GM12878 (cell line): ENCODE measurements around the gene MYO15B. TPM values are rescaled to one million over a fixed set of nuclear protein-coding genes. Genes with fewer than 3 reads are reported as not detected.

ENCODE experiments used
- ATAC-seq: fragments of 200-7000 bp; cut with Tn5 transposase; 3 replicates; pipeline ENCODE4 v1.9.1; 2020; ENCODE audit warnings: mild to moderate bottlenecking, moderate library complexity
- BruUV-seq: library from RNA; stranded (reverse); fragments of 400-500 nt; replicated peaks from 2 replicates; lab custom pipeline; 2021; lab: Mats Ljungman, UMichigan
- CTCF ChIA-PET: fragments of 300-600 bp; sonication (Branson Sonifier 250); formaldehyde crosslinking; extraction: SDS; loops from one replicate; lab custom pipeline; 2021; ENCODE audit warnings: inconsistent platforms; lab: Yijun Ruan, JAX
- POLR2A ChIA-PET: fragments of 350-600 bp; formaldehyde crosslinking; extraction: SDS; loops from one replicate; lab custom pipeline; 2021; ENCODE audit warnings: inconsistent platforms; lab: Charles Lee
- RAD21 ChIA-PET: fragments of 300-600 bp; sonication (Branson Sonifier 250); formaldehyde crosslinking; loops from one replicate; lab custom pipeline; 2023; ENCODE audit warnings: antibody characterized with exemption; ENCODE audit not compliant: unreplicated experiment; lab: Charles Lee
- SMC1A ChIA-PET: fragments of 300-600 bp; sonication (Branson Sonifier 250); formaldehyde crosslinking; loops from one replicate; lab custom pipeline; 2023; ENCODE audit not compliant: unreplicated experiment, uncharacterized antibody; lab: Charles Lee
- DNase-seq: peaks from one replicate; pipeline ENCODE4 v3.0.0-alpha.2; 2011; ENCODE audit warnings: low read depth, low spot score
- FAIRE-seq: peaks from 3 replicates; lab custom pipeline; 2011; peaks lifted over from hg19 to GRCh38; lab: Jason Lieb, UNC
- H2AFZ ChIP-seq: 2 replicates; pipeline ENCODE4 v1.6.0; 2011; ENCODE audit warnings: low read depth, low read length, control low read depth; ENCODE audit not compliant: control insufficient read depth
- H3K27ac ChIP-seq: 2 replicates; pipeline ENCODE4 v1.5.1; 2011; ENCODE audit warnings: control low read depth; ENCODE audit not compliant: control insufficient read depth, insufficient read depth
- H3K27me3 ChIP-seq, 2 experiments: replicated peaks in 1 of 2; 2 replicates each; pipeline versions ENCODE4 v1.6.0 to v1.6.1; 2011; ENCODE audit warnings: low read length in 1 of 2; ENCODE audit not compliant: control insufficient read depth in 2 of 2, insufficient read depth in 2 of 2
- H3K36me3 ChIP-seq, 2 experiments: 2 replicates each; pipeline ENCODE4 v1.5.1; 2011; ENCODE audit warnings: low read length in 1 of 2; ENCODE audit not compliant: control insufficient read depth in 2 of 2, insufficient read depth in 2 of 2
- H3K4me1 ChIP-seq: 2 replicates; pipeline ENCODE4 v1.6.1; 2011; ENCODE audit warnings: mild to moderate bottlenecking, low read length, moderate library complexity, mixed read lengths; ENCODE audit not compliant: control insufficient read depth, insufficient read depth
- H3K4me2 ChIP-seq: 2 replicates; pipeline ENCODE4 v1.6.0; 2011; ENCODE audit warnings: control low read depth; ENCODE audit not compliant: control insufficient read depth, insufficient read depth
- H3K4me3 ChIP-seq: fragments of 200-600 bp; sonication (generic); 2 replicates; pipeline ENCODE4 v1.5.1; 2016
- H3K79me2 ChIP-seq: 2 replicates; pipeline ENCODE4 v1.6.0; 2011; ENCODE audit warnings: low read length; ENCODE audit not compliant: control insufficient read depth, insufficient read depth
- H3K9ac ChIP-seq: 2 replicates; pipeline ENCODE4 v1.8.0; 2011; ENCODE audit warnings: low read length, control low read depth, mixed read lengths; ENCODE audit not compliant: control insufficient read depth, insufficient read depth
- H3K9me3 ChIP-seq: replicated peaks from 3 replicates; pipeline ENCODE4 v1.5.1; 2011; ENCODE audit warnings: mild to moderate bottlenecking, low read length; ENCODE audit not compliant: control insufficient read depth, insufficient read depth
- H4K20me1 ChIP-seq: 2 replicates; pipeline ENCODE4 v1.6.0; 2011; ENCODE audit not compliant: control insufficient read depth, insufficient read depth
- CTCF ChIP-seq, 3 experiments: IDR thresholded peaks in 2 of 3; conservative IDR thresholded peaks in 1 of 3; 2 replicates each; pipeline ENCODE4 v1.5.1; 2011; ENCODE audit warnings: low read depth in 3 of 3, low read length in 3 of 3, mild to moderate bottlenecking in 3 of 3, control low read depth in 2 of 3, moderate library complexity in 2 of 3, inconsistent platforms in 1 of 3, mixed read lengths in 1 of 3; ENCODE audit not compliant: control insufficient read depth in 2 of 3, insufficient read depth in 1 of 3; ENCODE audit errors: extremely low read depth in 1 of 3
- RAD21 ChIP-seq: IDR thresholded peaks from 2 replicates; pipeline ENCODE4 v1.6.1; 2011; ENCODE audit warnings: mild to moderate bottlenecking, low read depth, low read length, moderate library complexity; ENCODE audit not compliant: insufficient read depth
- SMC3 ChIP-seq: IDR thresholded peaks from 2 replicates; pipeline ENCODE4 v1.6.1; 2011; ENCODE audit warnings: low read length, improper control_type of control experiment, borderline replicate concordance
- YY1 ChIP-seq: IDR thresholded peaks from 2 replicates; pipeline ENCODE4 v1.6.1; 2011; ENCODE audit warnings: low read depth, mild to moderate bottlenecking, low read length
- ZZZ3 ChIP-seq: IDR thresholded peaks from 2 replicates; pipeline ENCODE4 v1.6.1; 2011; ENCODE audit warnings: low read depth; ENCODE audit not compliant: control insufficient read depth, insufficient read length
- WGBS: methylation state at CpG from one replicate; pipeline ENCODE4 v1.1.6; 2016; ENCODE audit warnings: low lambda C conversion rate; ENCODE audit not compliant: insufficient replicate concordance, insufficient coverage; ENCODE audit errors: missing lambda C conversion rate; 5-methylcytosine and 5-hydroxymethylcytosine counted together
- in situ Hi-C: fragments of 300-500 bp; cut with MboI; formaldehyde crosslinking; loops from 9 replicates; pipeline ENCODE4 v1.14.3; 2018; ENCODE audit warnings: mixed read lengths
- intact Hi-C: fragments of 100-400 bp; cut with micrococcal nuclease; formaldehyde crosslinking; loops from one replicate; pipeline ENCODE4 v1.14.2; 2022; ENCODE audit not compliant: unreplicated experiment
- polyA plus RNA-seq, 11 experiments: library from polyadenylated mRNA; depleted of rRNA in 4 of 11; unstranded in 6 of 11; stranded (reverse) in 5 of 11; fragments of >200 nt; fragmentation: Nextera tagmentation in 4 of 11; fragmentation: Illumina TruSeq in 1 of 11; extraction: Ambion mirVana in 4 of 11; extraction: Trizol in 1 of 11; gene quantifications; 1 replicate in 1 of 11; 2 replicates in 10 of 11; pipeline versions ENCODE4 v1.2.1 to v1.2.3, GENCODE V29; 2011 to 2016; ENCODE audit warnings: inconsistent platforms in 2 of 11, missing spikeins in 2 of 11, low read depth in 1 of 11
- total RNA-seq, 4 experiments: library from RNA; depleted of rRNA in 3 of 4; stranded (reverse); fragments of >200 nt in 3 of 4; fragmentation: Illumina TruSeq in 1 of 4; extraction: Trizol in 1 of 4; gene quantifications; 2 replicates each; pipeline versions ENCODE4 v1.2.1 to v1.2.3, GENCODE V29; 2013 to 2021

Gene MYO15B
- total and polyA plus RNA-seq, 10 of the 15 experiments (the other 5 are each of a cell fraction or from before 2014, with no cell fraction given): 0.67 to 15.4 (median 2.3) TPM; not detected in 1

GRCh38 chr17:75601057-75601987 lies 13.7 kb downstream of the MYO15B start:
- TF ChIP-seq RAD21 (peak; percentile 45), SMC3 (peak; percentile 64; the same call in 1 of the 2 replicates), YY1 (peak; percentile 57; the same call in 1 of the 2 replicates), CTCF (IDR thresholded peaks at IDR 0.05 in 2 of 3, conservative IDR thresholded peaks at IDR 0.05 in 1 of 3; ENCODE audit: control insufficient read depth in 2 of 3, extremely low read depth in 1 of 3, insufficient read depth in 1 of 3, low read depth in 3 of 3, low read length in 3 of 3) (peak; percentile 74 to 91 (median 79)), ZZZ3 (no peak)
- Histone ChIP-seq H3K4me2 (no peak overlapping the region), H3K36me3 (no peaks in the 10 kb centered on the region), H3K27me3 (no peaks in the 10 kb centered on the region), H3K4me3 (no peak overlapping the region), H3K9ac (no peak overlapping the region), H3K27ac (no peak overlapping the region), H2AFZ (no peak overlapping the region), H3K9me3 (no peaks in the 10 kb centered on the region), H3K4me1 (no peaks in the 10 kb centered on the region), H3K79me2 (no peaks in the 10 kb centered on the region), H4K20me1 (no peaks in the 10 kb centered on the region; the same call in 1 of the 2 replicates)
- SMC1A ChIA-PET: interaction anchor here (0.6 to 3.0 kb wide), 9 partner anchors 32 to 148 kb away, joined by 3 to 18 read pairs (median 4); partner anchors contain the start of gene SMIM5
- FAIRE-seq: peak; percentile 84
- ATAC-seq: peak; percentile 94
- in situ Hi-C loops: no loop called here
- WGBS: 44% methylated on average over 28 of the region's 28 CpGs
- POLR2A ChIA-PET: no interaction called here
- CTCF ChIA-PET: interaction anchor here (0.6 to 7.1 kb wide), 43 partner anchors 7 to 324 kb away, joined by 3 to 164 read pairs (median 4); partner anchors contain the start of genes RECQL5, SAP30BP, SMIM5 and TMEM94
- RAD21 ChIA-PET: interaction anchor here (0.5 to 5.3 kb wide), 8 partner anchors 32 to 229 kb away, joined by 3 to 51 read pairs (median 3); partner anchors contain the start of gene SMIM5
- no peak for DNase-seq
- BruUV-seq: no TSS peak
- intact Hi-C loops: loop anchor here (2.0 kb wide), 1 partner anchor 147 kb away; no protein-coding TSS in a partner anchor
